HG03442 (cell line): ENCODE measurements around the gene BSPRY.
"Not testable (repeated sequence)": the region's sequence is repeated elsewhere in the genome, so short reads cannot be mapped to it uniquely, and the experiment has no call there.

ENCODE experiments used
- ATAC-seq: cut with Tn5 transposase; IDR thresholded peaks from one replicate; pipeline ENCODE4 v1.9.1; 2021; ENCODE audit warnings: mild to moderate bottlenecking, moderate library complexity; ENCODE audit not compliant: unreplicated experiment

The BSPRY gene

DNA sequence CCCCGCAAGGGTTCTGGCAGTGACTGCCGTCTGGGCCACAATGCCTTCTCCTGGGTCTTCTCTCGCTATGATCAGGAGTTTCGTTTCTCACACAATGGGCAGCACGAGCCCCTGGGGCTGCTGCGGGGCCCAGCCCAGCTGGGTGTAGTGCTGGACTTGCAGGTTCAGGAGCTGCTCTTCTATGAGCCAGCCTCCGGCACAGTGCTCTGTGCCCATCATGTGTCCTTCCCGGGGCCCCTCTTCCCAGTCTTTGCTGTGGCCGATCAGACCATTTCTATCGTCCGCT lies 20.5 kb downstream of the BSPRY start:
- no peak for ATAC-seq

DNA sequence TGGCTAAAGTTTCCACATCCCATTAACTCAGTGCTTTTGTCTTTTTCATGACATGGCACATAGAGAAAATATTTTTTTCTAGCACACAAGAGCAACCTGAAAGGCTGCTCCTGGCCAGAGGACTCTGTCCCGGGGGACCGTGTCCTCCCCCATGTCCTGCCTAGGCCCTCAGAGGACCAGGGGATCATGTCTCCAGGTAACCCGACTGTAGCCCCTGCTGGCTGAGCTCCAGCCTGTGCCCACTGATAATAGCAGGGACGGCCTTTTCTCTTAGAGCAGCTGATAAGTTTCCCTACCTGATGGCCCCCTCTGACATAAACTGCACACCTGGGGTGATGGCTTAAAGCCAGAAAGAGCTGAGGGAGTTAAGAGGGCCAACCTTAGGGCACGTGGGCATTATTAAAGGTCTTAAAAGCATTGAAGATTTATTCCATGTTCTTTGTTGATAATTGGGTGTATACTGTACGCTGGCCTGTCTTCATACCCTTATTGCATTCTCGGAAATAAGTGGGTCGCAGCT lies 21.5 kb downstream of the BSPRY start:
- ATAC-seq, result no peak

DNA sequence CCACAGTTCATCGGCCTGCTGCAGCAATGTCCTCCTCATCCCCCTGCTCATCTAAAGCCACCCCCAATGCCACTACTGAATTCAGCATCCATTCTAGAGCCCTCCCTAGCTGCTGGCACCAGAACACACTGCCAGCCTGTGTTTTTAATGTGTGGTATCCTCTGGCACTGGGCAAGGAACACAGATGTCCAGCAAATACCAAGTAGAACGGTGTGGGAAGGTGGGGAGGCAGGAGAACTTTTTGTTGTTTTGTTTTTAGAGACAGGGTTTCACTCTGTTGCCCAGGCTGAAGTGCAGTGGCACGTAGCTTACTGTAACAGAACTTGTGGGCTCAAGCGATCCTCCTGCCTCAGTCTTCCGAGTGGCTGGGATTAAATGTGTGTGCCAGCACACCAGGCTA lies 22.7 kb downstream of the BSPRY start:
- ATAC-seq, result no peak

DNA sequence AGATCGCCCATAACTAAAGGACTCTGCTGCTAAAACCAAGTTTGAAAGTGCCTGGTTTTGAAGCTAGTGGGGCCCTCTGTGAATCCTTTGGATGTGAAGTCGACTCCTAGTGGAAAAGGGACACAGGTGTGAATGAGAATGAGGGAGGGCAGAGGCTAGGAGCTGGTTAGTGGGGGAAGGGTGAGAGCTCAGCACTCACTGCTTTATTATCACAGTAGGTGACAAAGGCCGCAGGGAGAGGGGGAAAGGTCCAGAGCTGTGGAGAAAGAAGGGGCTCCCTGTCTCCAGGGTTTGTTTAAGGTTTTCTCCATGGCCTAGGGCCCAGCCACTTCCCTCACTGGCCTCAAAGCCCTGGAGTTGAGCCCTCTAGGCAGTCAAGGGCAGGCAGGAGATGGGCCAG lies 23.9 kb downstream of the BSPRY start:
- no peak for ATAC-seq

DNA sequence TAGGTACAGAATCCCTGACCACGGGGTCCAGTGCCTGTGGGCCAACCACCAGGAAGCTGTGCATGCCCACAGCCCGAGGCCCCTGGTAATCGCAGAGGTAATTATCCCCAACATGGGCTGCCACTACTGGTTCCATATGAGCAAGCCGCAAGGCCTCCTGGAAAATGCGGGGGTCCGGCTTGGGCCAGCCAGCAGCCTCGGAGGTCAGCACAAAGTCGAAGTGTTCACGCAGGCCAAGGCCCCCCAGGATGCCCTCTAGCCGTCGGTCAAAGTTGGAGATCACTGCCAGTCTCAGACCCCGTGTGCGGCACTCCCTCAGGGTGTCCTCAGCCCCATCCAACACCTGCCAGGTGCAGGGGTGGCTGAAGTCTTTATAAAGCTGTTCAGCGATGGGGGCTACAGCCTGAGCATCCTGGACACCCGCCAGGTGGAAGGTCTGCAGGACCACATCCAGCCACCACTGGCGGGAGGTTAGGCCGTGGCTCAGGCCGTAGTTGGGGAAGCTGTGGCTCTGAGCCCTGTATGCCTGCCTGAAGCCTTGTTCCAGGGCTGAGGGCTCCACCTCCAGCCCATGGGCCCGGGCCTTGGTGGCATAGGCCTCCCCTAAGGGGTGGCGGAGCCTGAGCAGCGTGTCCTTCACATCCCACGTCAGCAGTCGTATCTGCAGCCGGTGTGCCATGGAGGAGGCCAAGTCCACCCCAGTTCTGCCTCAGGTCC lies 24.5 kb downstream of the BSPRY start:
- ATAC-seq, result no peak

DNA sequence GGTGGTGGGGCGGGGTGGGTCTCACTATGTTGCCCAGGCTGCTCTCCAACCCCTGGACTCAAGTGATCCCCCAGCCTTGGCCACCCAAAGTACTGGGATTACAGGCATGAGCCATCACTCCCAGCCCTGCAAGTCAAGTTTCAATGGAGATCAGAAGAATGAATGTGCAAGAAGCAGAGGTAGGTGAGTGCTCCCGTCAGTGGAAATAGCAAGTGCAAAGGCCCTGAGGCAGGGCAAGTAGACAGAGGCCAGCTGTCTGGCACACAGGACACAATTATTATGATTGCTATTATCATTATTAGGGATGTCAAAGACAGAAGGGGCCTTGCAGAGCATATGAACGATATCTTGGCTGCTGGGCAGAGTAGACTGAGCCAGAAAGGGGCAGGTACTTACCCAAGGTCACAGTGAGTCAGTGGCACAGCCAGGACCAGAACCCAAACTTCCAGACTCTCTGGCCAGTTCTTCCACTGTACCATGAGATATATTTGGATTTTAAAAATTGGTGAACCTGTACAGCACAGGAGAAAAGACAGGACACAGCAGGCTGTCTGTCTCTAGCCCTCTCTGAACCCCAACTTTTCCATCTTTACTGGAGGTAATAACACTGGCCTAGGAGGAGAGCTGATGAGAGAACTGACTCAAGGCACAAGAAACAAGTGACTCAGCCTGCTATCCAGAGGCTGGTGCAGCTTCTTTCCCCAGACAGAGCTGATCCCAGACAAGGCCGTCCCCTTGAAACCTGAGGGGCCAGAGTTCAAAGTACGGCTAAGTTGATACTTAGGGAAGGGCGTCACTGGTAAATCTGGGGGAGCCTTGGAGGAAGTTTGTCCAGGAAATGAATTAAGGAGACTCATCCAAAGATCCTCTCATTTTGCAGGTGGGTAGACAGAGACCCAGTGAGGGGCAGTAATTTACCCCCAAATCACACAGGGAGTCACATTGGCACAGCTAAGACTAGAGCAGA lies 26.0 kb downstream of the BSPRY start:
- no peak for ATAC-seq

DNA sequence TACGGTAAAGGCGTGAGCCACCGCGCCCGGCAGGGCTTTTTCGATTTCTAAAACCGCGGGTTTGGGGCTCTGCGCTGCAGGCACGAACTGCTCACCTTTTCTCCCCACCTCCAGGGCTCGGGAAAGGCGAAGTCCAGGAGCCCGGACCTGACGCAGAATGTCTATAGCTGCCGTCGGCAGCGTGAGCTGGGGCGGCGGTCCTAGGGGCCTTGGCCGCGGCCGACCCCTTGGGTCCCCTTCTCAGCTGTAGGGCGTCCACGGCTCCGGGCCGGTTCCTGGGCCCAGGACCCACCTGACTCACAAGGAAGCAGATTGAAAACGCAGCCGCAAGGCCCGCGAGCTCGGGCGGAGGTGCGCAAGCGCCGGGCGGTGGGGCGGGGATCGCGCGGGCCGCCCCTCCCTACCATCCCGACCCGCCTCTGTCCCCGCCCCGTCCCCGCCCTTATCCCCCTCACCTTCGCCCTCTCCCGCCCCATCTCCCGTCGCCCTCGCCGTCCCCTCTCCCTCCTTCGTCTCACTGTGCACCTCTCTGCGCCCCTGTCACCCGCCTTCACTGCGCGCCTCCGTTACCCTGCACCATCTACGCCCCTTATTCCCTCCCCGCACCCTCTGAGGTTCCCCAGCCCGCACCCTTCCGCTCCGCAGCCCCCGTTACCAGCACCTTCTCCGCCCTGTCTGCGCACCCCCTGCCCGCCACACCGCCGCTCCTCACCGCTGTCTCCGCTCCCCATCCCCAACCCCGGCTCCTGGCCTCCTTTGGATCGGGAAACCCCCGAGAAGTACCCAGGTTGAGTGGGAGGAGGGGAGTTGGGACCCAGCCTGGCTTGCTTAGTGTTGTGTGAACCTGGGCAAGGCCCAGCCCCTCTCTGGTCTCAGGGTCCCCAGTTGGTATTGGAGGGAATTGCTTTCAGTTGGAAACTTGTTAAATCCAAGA lies 27.6 kb downstream of the BSPRY start, which contains the start of gene HDHD3:
HDHD3 (minus strand) TSS at position 353 of the 934 bp plus-strand sequence. CDS start 2,632 bp downstream, outside the sequence.
- peak; percentile 77 for ATAC-seq

DNA sequence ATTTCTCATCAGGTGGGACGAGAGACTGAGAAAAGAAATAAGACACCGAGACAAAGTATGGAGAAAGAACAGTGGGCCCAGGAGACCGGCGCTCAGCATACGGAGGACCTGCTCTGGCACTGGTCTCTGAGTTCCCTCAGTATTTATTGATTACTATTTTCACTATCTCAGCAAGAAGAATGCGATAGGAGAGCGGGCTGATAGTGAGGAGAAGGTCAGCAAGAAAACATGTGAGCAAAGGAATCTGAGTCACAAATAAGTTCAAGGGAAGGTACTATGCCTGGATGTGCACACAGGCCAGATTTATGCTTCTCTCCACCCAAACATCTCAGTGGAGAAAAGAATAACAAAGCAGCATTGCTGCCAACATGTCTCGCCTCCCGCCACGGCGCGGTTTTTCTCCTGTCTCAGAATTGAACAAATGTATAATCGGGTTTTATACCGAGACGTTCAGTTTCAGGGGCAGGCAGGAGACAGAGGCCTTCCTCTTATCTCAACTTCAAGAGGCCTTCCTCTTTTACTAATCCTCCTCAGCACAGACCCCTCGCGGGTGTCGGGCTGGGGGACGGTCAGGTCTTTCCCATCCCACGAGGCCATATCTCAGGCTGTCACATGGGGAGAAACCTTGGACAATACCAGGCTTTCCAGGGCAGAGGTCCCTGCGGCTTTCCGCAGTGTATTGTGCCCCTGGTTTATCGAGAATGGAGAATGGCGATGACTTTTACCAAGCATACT lies 29.9 kb downstream of the BSPRY start:
- ATAC-seq, result not testable (repeated sequence)

DNA sequence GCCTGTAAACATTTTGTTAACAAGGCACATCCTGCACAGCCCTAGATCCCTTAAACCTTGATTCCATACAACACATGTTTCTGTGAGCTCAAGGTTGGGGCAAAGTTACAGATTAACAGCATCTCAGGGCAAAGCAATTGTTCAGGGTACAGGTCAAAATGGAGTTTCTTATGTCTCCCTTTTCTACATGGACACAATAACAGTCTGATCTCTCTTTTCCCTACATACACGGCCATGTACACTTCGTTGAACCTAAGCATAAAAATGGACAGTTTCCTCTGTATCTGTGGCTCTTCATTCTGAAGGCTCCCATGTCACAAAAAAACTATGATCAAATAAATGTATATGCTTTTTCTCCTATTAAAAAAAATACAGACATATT lies 30.5 kb downstream of the BSPRY start:
- not testable (repeated sequence) for ATAC-seq

DNA sequence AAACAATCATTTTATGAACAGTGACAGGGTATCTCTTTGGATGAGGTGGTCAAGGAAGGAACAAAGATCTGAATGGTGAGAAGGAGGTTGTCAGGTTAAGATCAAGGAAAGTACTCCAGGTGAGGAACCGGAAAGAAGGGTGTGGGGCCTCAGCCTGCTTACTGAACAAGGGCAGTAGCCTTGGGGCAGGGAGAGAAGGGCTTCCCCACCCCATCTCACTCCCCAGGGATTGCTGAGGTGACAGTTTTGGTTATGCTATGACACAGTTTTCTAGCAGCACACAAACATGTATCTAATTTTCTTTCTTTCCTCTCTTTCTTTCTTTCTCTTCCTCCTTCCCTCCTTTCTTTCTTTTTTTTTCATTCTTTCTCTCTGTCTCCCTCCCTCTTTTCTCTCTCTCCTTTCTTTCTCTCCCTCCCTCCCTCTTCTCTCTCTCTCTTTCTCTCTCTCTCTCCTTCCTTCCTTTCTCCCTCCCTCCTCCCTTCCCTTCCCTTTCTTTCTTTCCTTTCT lies 31.6 kb downstream of the BSPRY start:
- peak; percentile 65 for ATAC-seq

DNA sequence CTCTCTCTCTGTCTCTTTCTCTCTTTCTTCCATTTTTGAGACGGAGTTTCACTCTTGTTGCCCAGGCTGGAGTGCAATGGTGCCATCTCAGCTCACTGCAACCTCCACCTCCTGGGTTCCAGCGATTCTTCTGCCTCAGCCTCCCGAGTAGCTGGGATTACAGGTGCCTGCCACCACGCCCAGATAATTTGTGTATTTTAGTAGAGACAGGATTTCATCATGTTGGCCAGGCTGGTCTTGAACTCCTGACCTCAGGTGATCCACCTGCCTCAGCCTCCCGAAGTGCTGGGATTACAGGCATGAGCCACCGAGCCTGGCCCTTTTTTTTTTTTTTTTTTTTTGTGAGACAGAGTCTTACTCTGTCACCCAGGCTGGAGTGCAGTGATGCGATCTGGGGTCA lies 32.1 kb downstream of the BSPRY start:
- ATAC-seq, result not testable (repeated sequence)

DNA sequence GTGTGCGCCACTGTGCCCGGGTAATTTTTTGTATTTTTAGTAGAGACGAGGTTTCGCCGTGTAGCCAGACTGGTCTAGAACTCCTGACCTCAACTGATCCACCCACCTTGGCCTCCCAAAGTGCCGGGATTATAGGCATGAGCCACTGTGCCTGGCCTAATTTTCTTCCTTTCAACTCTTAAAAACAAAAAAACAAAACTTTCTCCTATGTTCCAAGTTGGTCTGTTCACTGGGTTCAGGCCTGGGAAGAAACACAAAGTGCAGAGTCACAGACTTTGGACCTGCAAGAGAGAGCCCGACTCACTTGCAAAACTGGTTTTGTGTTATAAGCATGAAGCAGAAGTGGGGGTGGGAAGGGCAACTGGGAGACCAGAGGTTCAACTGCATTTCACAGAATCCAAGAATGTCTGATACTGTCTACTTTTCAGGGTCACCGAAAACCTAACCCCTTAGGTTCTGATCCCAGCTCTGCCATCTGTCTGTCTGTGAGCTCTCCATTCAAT lies 32.6 kb downstream of the BSPRY start:
- ATAC-seq, result no peak

DNA sequence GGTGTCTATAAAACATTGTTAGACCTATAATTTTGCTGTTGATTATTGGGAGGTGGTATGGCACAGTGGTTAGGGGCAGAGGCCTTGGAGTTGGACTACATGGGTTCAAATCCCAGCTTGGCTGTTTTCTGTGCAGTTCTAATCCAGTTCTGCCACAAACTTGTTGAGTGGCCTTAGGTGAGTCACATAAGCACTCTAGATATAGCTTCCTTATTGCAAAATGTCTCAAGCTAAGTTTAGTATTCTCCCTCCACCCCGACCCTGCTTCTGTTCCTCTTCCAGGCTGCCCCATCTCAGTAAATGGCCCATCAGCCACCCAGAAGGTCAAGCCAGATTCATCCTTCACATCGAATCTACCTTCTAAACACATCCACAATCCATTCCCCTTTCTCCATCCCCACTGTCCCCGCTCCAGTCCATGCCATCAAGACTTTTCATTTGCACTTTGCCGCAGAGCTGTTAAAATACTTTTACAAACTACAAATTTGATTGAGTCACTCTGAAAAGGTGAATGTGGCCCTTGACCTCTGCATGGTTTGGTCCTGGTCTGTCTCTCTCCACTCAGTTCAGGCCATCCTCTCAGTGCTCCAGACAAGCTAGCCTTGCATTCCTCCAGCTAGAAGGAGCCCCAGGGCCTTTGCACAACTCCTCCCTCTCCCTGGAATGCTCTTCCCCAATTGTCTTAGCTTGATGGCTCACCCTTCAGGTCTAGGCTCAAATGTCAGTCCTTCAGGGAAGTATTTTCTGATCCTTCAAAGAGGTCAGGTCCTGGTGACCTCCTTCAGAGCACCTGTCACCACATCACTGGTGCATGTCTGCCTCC lies 37.4 kb downstream of the BSPRY start:
- no peak for ATAC-seq

DNA sequence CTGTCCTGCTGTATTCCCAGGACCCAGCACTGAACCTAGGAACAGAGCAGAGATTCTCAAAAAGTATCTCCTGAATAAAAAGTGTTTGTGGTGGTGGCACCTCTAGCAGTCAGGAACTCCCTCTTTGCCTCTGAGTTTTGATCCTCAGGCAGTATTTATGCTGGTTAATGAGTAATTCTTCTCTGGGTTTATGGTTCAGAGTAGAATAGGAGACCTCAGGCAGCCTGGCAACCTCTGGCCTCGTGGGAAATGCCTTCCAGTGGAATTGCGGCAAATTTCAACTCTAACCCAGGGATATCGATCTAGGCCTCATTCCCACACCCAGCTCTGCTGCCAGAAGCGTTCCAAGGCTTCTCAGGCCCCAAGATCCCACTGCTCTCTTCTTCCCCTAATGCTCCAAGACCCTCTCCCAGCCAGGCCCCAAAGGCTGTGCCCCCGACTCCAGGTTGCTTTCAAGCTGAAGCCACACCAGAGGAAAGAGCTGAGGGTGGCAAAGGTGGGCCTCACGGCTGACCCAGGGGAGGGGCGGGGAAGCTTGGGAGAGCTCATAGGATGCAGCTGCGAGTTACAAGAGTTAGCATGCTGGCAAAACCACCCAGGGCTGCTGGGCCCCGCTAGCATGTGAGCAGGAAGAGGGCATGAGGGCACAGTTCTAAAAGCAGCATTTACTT lies 38.4 kb downstream of the BSPRY start:
- ATAC-seq, result no peak

DNA sequence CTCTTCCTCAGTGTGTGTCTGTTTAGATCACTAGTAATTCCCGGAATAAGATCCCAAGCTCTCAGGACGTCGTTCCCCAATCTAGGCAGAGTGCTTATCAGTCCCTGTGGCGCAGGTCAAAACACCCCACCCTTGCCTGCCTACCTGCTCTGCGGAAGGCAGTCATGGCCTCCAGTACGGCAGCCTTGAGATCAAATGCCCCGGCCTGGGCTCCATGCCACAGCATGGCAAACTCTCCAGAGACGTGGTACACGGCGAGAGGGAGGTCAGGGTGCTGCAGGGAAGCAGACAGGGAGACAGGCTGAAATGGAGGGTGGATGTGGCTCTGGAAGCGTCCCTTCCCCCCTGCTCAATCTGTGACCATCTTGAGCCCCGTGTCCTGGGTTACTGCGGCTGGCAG lies 39.5 kb downstream of the BSPRY start:
- ATAC-seq, result no peak

DNA sequence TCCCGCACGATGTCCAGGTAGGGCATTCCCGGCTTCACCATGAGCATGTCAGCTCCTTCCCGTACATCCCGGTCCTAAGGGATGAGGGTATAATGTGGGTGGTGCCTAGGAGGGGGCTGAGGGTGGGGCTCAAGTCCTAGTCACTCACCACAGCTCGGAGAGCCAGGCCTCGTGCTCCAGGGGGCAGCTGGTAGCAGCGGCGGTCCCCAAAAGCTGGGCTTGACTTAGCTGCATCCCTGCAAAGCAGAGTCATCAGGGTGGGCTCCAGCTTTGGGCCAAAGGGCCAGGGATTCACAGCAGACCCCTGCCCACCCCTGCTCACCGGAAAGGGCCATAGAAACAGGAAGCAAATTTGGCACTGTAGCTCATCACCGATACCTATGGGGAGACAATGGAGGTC lies 40.1 kb downstream of the BSPRY start:
- ATAC-seq, result no peak

DNA sequence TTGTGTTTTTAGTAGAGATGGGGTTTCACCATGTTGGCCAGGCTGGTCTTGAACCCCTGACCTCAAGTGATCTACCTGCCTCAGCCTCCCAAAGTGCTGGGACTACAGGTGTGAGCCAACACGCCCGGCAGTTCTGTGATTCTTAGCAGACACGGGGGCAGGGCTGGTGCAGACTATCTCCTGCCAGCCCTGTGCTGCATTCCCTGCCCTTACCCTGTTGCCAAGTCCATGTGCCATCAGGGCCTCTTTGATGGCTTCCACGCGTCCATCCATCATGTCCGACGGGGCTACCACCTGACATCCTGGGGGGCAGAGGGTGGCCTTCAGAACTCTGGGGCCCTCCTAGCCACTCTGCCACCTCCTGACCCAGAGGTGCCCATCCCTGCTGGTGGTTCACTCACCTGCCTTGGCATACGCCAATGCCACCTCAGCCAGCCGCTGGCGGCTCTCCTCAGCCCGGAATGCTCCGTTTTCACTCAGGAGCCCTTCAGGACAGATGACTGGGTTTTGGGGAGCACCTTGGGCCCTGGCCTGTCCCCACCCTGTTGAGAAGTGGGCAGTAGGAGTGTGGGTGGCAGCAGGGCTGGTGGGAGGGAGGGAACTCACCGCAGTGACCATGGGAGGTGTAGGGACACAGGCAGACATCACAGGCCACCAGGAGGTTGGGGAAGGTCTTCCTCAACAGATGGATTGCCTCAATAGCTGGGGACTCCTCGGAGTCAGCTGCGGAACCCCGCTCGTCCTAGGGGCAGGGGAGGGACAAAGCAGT lies 41.0 kb downstream of the BSPRY start:
- no peak for ATAC-seq

DNA sequence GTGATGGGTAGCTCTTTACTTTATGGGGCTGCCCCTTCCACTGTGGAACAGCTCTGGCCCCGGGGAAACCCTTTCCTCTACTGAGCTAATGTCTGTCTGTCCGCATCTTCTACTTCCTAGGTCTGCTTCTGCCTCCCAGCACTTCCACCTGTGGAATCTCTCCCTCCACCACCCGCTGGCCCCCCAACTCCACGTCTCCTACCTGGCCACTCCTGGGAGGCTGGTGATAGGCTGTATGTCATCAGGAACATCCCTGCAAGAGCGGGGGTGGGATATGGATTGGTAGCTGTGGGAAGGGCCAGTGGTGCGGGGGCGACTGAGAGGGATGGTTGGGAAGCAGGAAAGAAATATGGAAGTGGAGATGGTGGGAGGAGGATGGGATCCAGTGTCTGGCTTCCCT lies 42.6 kb downstream of the BSPRY start:
- no peak for ATAC-seq
